B cell (primary cell): Measurements from ENCODE around the gene THEM5. TPM values are rescaled to one million over a fixed set of nuclear protein-coding genes. Genes with fewer than 3 reads are reported as not detected.
"Not testable (repeated sequence)": the region's sequence is repeated elsewhere in the genome, so short reads cannot be mapped to it uniquely, and the experiment has no call there.

Experiments used
- ATAC-seq: fragments of 200-7000 bp; cut with Tn5 transposase; one replicate; pipeline ENCODE4 v1.10.0; 2021; ENCODE audit warnings: low read depth, mild to moderate bottlenecking, moderate number of reproducible peaks, moderate library complexity
- CTCF ChIA-PET: fragments of 350-600 bp; sonication (Branson Sonifier 250); formaldehyde crosslinking; loops from one replicate; lab custom pipeline; 2021; ENCODE audit warnings: antibody characterized with exemption, inconsistent platforms; lab: Charles Lee
- POLR2A ChIA-PET: fragments of 350-600 bp; sonication (Branson Sonifier 250); formaldehyde crosslinking; loops from one replicate; lab custom pipeline; 2021; ENCODE audit warnings: antibody characterized with exemption; lab: Charles Lee
- DNase-seq: peaks from one replicate; pipeline ENCODE4 v3.0.0; 2013
- H2AFZ ChIP-seq: 2 replicates; pipeline ENCODE4 v1.6.1; 2012; ENCODE audit warnings: mild to moderate bottlenecking, low read depth, low read length; ENCODE audit not compliant: insufficient read depth, poor library complexity, severe bottlenecking
- H3K27ac ChIP-seq, 2 donors: 1 replicate in 1 of 2; 2 replicates in 1 of 2; pipeline ENCODE4 v1.5.1; 2012 to 2013; ENCODE audit warnings: low read length in 2 of 2, mild to moderate bottlenecking in 2 of 2, moderate library complexity in 1 of 2
- H3K27me3 ChIP-seq, 4 experiments: fragments of 200-600 bp in 1 of 4; sonication (generic) in 1 of 4; replicated peaks in 1 of 4; 1 replicate in 2 of 4; 2 replicates in 2 of 4; pipeline versions ENCODE4 v1.6.1 to v1.7.0; 2013 to 2016; ENCODE audit warnings: low read length in 3 of 4, mild to moderate bottlenecking in 2 of 4, mixed read lengths in 1 of 4, moderate library complexity in 1 of 4; ENCODE audit not compliant: insufficient read depth in 4 of 4, control insufficient read depth in 3 of 4; ENCODE audit errors: control extremely low read depth in 1 of 4
- H3K36me3 ChIP-seq, 2 experiments: replicated peaks in 1 of 2; 1 replicate in 1 of 2; 2 replicates in 1 of 2; pipeline versions ENCODE4 v1.6.1 to v1.7.1; 2013; ENCODE audit warnings: low read length in 1 of 2; ENCODE audit not compliant: insufficient read depth in 2 of 2, control insufficient read depth in 1 of 2; ENCODE audit errors: control extremely low read depth in 1 of 2, extremely low read depth in 1 of 2
- H3K4me1 ChIP-seq, 2 donors: fragments of 200-600 bp in 1 of 2; sonication (generic) in 1 of 2; 1 replicate in 1 of 2; 2 replicates in 1 of 2; pipeline versions ENCODE4 v1.5.1 to v1.6.1; 2013 to 2017; ENCODE audit warnings: low read length in 2 of 2; ENCODE audit not compliant: control insufficient read depth in 2 of 2, insufficient read depth in 2 of 2
- H3K4me2 ChIP-seq: replicated peaks from 2 replicates; pipeline ENCODE3; 2012; ENCODE audit warnings: mild to moderate bottlenecking, low read depth, low read length; ENCODE audit not compliant: poor library complexity, severe bottlenecking
- H3K4me3 ChIP-seq, 5 experiments: fragments of 200-600 bp in 1 of 5; sonication (generic) in 1 of 5; 1 replicate in 3 of 5; 2 replicates in 2 of 5; pipeline versions ENCODE4 v1.5.1 to v1.7.0; 2011 to 2016; ENCODE audit warnings: low read length in 4 of 5, mild to moderate bottlenecking in 4 of 5, low read depth in 2 of 5, control low read depth in 1 of 5, moderate library complexity in 1 of 5; ENCODE audit not compliant: insufficient read depth in 1 of 5; ENCODE audit errors: control extremely low read depth in 1 of 5, extremely low read depth in 1 of 5
- H3K79me2 ChIP-seq: fragments of 200-600 bp; sonication (generic); one replicate; pipeline ENCODE4 v1.6.0; 2016; ENCODE audit warnings: low read length; ENCODE audit not compliant: control insufficient read depth, insufficient read depth
- H3K9ac ChIP-seq: fragments of 200-600 bp; sonication (generic); 2 replicates; pipeline ENCODE4 v1.6.1; 2017; ENCODE audit warnings: mild to moderate bottlenecking, low read length, moderate library complexity
- H3K9me3 ChIP-seq, 3 donors: one replicate each; pipeline versions ENCODE4 v1.6.1 to v1.7.1; 2013; ENCODE audit warnings: low read length in 2 of 3; ENCODE audit not compliant: control insufficient read depth in 2 of 3, insufficient read depth in 1 of 3; ENCODE audit errors: control extremely low read depth in 1 of 3
- H4K20me1 ChIP-seq: 2 replicates; pipeline ENCODE4 v1.6.0; 2012; ENCODE audit warnings: mild to moderate bottlenecking, low read length; ENCODE audit not compliant: insufficient read depth, control insufficient read depth, poor library complexity, severe bottlenecking
- H3K27ac Mint-ChIP-seq: one replicate; pipeline ENCODE4 v1.8.0; 2021; ENCODE audit warnings: mixed read lengths
- H3K27me3 Mint-ChIP-seq: one replicate; pipeline ENCODE4 v1.8.0; 2021; ENCODE audit warnings: mixed read lengths
- H3K4me1 Mint-ChIP-seq: one replicate; pipeline ENCODE4 v1.8.0; 2021; ENCODE audit warnings: mixed read lengths
- H3K4me3 Mint-ChIP-seq: one replicate; pipeline ENCODE4 v1.8.0; 2021; ENCODE audit warnings: mixed read lengths
- H3K9me3 Mint-ChIP-seq: one replicate; pipeline ENCODE4 v1.8.0; 2022; ENCODE audit warnings: mixed read lengths; ENCODE audit not compliant: insufficient read depth
- CTCF ChIP-seq: fragments of 200-600 bp; IDR thresholded peaks from one replicate; pipeline ENCODE4 v1.8.0; 2022; ENCODE audit warnings: antibody characterized with exemption, mild to moderate bottlenecking
- EZH2 ChIP-seq: IDR thresholded peaks from 2 replicates; pipeline ENCODE4 v1.6.1; 2012; ENCODE audit warnings: borderline replicate concordance, low read depth, mild to moderate bottlenecking, moderate library complexity, low read length; ENCODE audit not compliant: insufficient read depth, poor library complexity, severe bottlenecking
- WGBS: methylation state at CpG from one replicate; pipeline ENCODE4 v1.1.5; 2013; ENCODE audit warnings: missing lambda C conversion rate; ENCODE audit not compliant: insufficient coverage; 5-methylcytosine and 5-hydroxymethylcytosine counted together
- intact Hi-C: fragments of 100-400 bp; cut with micrococcal nuclease; formaldehyde crosslinking; loops from one replicate; pipeline ENCODE4 v1.10.0; 2022
- polyA plus RNA-seq: library from polyadenylated mRNA; depleted of rRNA; stranded (reverse); fragments of >200 nt; gene quantifications from 2 replicates; pipeline ENCODE4 v1.2.3, GENCODE V29; 2012
- total RNA-seq, 2 donors: library from RNA; stranded (reverse); fragments of 120-200 nt in 1 of 2; gene quantifications; 1 replicate in 1 of 2; 2 replicates in 1 of 2; pipeline versions ENCODE4 v1.2.3 to v1.2.4, GENCODE V29; 2013 to 2022

Gene THEM5
- total and polyA plus RNA-seq, 2 donors (not counting 1 experiment from before 2014, with no cell fraction given): not detected

GRCh38 chr1:151855933-151856332 is 2.4 kb upstream of the THEM5 start:
- no peak overlapping the region for H3K4me3 Mint-ChIP-seq
- TF ChIP-seq CTCF: no peak
- no peak for TF ChIP-seq EZH2
- ATAC-seq: no peak

GRCh38 chr1:151855516-151855915 is 2.0 kb upstream of the THEM5 start:
- H4K20me1 ChIP-seq, H3K9ac ChIP-seq, H3K4me3 ChIP-seq, H3K4me2 ChIP-seq, ATAC-seq, H3K79me2 ChIP-seq, H3K9me3 ChIP-seq, POLR2A ChIA-PET, CTCF ChIA-PET, H3K4me1 Mint-ChIP-seq, H3K36me3 ChIP-seq, DNase-seq, H3K27me3 Mint-ChIP-seq, H3K27ac ChIP-seq, H3K9me3 Mint-ChIP-seq, H3K27me3 ChIP-seq, H3K27ac Mint-ChIP-seq, intact Hi-C loops, H3K4me3 Mint-ChIP-seq, H2AFZ ChIP-seq: not testable (repeated sequence)
- 100% methylated on average over 5 of the region's 8 CpGs for WGBS
- peaks cover 7 to 11% of the 10 kb centered on the region in 2 donors for H3K4me1 ChIP-seq

More at GRCh38 chr1:151855933-151856332, 2.4 kb upstream of the THEM5 start:
- H3K27ac Mint-ChIP-seq: no peak overlapping the region
- peaks cover 8 to 15% of the 10 kb centered on the region in 2 donors for H3K4me1 ChIP-seq
- WGBS: 80% methylated on average over 2 of the region's 4 CpGs
- no peak overlapping the region for H2AFZ ChIP-seq
- intact Hi-C loops: no loop called here
- H3K27ac ChIP-seq: no peak overlapping the region
- H4K20me1 ChIP-seq: no peaks in the 10 kb centered on the region
- no peaks in the 10 kb centered on the region for H3K79me2 ChIP-seq
- H3K9ac ChIP-seq: no peak overlapping the region
- no peak for DNase-seq
- H3K27me3 ChIP-seq: no peaks in the 10 kb centered on the region
- no peak overlapping the region for H3K4me3 ChIP-seq
- H3K4me1 Mint-ChIP-seq: peaks cover 10% of the 10 kb centered on the region
- no peaks in the 10 kb centered on the region for H3K36me3 ChIP-seq
- H3K9me3 Mint-ChIP-seq: no peaks in the 10 kb centered on the region
- POLR2A ChIA-PET: no interaction called here
- H3K27me3 Mint-ChIP-seq: peaks cover 5% of the 10 kb centered on the region
- H3K9me3 ChIP-seq: no peaks in the 10 kb centered on the region
- CTCF ChIA-PET: no interaction called here
- no peak overlapping the region for H3K4me2 ChIP-seq
